Measurements from ENCODE around the gene ASCC1.

Gene ASCC1

DNA sequence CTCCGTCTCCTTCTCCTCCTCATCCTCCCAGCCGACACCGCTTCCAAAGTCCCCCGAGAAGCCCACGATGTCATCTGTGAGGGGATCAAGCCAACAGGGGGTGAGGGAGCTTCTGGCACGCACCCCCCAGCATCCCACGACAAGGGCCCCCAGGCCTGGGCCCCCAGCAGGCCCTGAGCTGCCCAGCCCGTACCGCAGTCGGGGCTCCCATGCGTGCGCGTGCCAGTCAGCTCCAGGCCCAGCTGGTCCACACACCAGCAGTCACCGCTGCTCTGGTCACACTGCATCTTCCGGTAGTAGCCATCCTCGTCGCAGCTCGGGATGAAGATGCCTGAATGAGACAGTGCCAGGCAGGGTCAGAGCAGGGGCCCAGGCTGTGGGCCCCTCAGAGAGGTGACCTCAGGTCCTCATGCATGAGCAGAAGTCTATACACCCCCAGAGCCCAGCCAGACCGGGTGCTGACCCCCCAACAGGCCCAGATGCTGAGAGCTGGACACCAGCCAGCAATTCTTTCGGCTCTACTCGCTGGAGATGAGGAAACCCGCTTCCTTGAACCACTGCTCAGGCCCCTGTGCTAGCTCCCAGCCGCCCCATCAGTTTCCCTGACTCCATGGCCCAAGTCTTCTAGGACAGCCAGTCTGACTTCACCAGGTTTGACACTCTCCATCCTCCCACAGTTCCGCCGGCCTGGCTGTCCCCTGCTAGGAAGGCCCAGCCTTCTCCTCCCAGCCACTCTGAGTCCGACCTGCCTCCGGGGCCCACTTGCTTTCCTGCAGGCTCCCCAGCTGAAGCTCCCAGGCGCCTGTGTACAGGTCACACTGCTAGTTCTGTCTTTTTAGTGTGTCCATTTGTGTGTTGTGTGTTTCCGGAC, 153.0 kb downstream of the ASCC1 start:
- DNase-seq, result no peak

DNA sequence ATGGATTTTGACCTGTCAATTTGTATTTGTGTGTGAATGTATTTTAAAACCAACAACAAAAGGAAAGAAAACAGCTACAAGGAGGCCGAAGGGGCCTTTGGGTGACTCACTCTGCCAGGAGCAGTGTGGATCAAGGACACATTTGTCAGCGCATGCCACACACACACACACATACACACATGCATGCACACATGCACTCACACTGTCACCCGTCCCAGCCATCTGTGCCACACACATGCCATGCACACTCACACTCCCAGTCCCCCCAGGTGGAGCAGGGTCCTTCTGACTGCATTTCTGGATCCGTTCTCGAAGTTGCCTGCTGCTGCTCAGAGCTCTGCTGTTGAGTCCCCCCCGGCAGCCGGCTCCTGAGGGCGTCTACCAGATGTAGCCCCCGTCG, 153.7 kb downstream of the ASCC1 start:
- DNase-seq, result no peak

- no peak for DNase-seq
These were observed 154.1 kb downstream of the ASCC1 start for GRCh38 chr10:72061930-72062329.

- no peak for DNase-seq
These were observed 154.6 kb downstream of the ASCC1 start for GRCh38 chr10:72061491-72061890.

DNA sequence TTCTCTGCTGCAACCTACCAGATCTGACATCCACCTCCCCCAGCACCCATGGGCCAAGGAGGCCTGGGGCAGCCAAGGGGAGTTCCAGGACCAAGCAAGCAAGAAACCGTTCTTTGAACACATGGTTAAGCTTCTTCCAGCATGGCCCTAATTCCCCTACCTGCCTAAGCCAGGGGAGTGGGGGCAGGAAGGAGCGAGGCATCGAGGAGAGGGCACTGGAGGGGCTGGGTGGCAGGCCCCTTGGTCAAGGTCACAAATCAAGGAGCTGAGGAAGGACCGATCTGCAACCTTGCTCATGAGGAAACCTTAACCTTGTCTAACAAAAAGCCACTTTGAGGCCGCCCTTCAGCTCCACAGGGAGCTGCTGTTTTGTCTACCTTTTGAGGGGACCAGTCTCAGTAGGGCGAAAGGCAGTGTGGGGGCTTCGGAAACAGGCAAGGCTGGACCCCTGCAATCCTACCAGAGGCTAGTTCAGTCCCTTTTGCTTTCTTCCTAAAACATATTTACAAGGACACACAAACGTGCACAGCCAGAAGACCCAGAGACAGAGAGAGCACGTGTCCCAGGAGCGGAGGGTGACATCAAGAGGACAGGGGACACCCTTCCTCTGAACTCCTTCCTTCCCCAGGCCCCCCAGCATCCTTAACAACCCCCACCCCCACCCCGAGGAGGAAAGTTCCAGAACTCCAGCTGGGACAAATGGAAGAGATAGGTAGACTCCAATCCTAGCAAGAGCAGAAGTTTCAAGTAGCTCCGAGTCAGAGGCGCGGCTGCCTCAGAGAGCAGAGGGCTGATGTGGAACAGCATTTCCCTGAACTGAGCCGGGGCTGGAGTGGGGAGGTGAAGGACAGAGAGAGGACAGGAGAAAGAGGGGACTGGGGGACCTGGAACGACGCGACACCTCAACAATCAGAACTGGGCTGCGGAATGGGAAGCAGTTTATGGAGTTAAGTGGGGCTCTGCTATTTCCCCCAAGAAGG, 155.9 kb downstream of the ASCC1 start:
- DNase-seq, result no peak

- no peak for DNase-seq
These were observed 156.9 kb downstream of the ASCC1 start for GRCh38 chr10:72058989-72059842.

DNA sequence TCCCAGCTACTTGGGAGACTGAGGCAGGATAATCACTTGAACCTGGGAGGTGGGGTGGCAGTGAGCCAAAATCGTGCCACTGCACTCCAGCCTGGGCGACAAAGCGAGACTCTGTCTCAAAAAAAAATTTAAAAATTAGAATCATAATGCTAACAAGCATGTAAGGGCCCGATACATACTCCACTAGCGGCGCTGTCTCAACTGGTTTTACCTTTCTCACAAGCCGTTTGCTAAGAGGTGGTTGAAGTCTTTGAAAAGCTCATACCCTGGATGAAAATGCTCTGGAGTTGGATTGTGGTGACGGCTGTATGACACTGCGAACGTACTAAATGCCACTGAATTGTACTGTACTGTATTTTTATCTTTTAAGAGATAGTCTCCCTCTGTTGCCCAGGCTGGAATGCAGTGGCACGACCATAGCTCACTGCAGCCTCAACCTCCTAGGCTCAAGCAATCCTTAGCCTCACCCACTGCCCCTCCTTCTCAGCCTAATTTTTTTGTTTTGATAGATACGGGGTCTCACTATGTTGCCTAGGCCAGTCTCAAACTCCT, 157.7 kb downstream of the ASCC1 start:
- DNase-seq, result no peak

- DNase-seq, result no peak
These were observed 158.9 kb downstream of the ASCC1 start for GRCh38 chr10:72056932-72057751.

DNA sequence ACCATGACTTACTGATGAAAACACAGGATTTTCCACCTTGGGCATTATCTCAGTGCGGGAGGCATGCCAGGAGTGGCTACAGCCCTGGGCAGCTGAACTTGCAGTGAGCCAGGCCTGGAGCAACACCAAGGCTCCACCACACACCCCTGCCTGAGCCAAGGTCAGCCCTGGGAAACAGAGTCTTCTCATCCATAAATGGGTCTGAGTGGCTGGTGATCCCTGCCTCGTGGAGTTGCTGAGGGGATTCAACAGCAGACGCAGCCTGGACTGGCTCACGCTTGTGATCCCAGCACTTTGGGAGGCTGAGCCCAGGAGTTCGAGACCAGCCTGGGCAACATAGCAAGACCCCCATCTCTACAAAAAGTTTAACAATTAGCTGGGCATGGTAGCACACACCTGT, 160.0 kb downstream of the ASCC1 start:
- DNase-seq, result no peak

DNA sequence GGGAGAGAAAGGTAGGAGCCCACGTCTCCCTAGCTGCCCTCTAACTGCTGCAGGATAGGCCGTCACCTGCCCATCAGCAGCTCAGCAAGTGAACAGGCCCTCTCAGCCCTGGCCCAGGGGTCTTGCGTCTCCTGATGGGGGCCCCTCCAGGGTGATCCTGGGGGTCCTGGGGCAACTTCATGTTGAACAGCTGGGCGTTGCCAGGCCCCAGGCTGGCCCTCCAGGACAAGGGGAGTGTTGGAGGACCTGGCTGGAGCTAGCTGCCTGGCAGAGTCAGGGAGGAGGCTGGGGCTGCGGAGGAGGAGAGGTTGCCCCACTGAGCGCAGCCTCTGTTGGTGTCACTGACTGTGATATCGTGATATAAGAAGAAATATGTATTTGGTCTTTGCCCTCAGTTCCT, 162.4 kb downstream of the ASCC1 start:
- DNase-seq, result no peak

- DNase-seq, result no peak
These were observed 165.2 kb downstream of the ASCC1 start for GRCh38 chr10:72050873-72051272.

DNA sequence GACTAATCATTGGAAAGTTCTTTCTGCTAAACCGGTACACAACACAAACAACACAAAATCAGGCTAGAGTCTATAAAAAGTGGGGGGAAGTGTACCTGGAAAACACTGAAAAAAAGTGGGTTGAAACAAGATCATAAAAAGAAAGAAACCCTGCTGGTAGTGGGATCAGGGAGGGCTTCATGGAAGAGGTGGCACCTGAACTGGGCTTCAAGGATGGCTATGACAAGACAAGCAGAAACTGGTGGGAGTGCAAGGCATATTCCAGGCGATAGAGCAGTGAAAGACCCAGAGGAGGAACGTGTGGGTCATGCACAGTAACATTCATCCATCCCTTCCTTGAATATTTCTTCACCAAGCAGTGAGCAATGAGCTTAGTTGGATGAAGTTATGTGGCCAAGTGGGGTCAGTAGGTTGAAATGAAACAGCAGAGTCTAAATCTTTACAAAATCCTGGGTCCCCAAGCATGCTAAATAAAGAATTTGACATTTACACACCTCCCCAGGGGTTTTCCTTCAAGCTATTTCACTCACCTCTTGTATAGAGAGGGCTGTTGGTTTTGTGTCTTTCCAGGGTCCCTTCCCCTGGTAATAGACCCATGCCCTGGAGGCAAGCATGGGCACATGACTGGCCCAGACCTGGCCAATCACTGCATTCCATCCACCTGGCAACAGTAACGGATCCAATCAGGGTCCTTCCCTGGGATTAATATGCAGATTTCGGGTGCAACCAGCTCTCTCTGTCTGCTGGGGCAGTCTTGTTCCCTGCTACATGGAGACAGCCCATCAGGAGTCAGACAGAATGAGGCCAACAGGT, 165.9 kb downstream of the ASCC1 start:
- DNase-seq, result no peak

DNA sequence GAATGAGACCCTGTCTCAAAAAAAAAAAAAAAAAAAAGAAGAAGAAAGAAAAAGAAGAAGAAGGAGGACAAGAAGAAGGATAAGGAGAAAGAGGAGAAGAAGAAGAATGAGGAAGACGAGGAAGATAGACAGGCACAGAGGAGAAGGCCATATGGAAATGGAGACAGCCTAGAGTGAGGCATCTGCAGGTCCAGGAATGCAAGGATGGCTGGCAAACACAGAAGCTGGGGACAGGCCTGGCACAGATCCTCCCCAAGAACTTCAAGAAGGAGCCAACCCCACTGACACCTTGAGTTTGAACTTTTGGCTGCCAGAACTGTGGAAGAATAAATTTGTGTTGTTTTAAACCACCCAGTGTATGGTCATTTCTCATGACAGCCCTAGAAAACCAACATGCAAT, 166.6 kb downstream of the ASCC1 start:
- no peak for DNase-seq

GRCh38 chr10:72048450-72049124, 167.5 kb downstream of the ASCC1 start:
- peak; percentile 63 for DNase-seq

All from DMS79 (cell line).